Gastroesophageal sphincter (tissue), 4 donors: Measurements from ENCODE around the gene FAM222B. TPM values are rescaled to one million over a fixed set of nuclear protein-coding genes. Genes with fewer than 3 reads are reported as not detected.
"Not testable (repeated sequence)": the region's sequence is repeated elsewhere in the genome, so short reads cannot be mapped to it uniquely, and the experiment has no call there.

Source experiments
- ATAC-seq: fragments of 150-250 bp; one replicate; pipeline ENCODE4 v1.9.1; 2016; ENCODE audit warnings: mild to moderate bottlenecking, moderate library complexity
- H3K27ac ChIP-seq, 4 donors: fragments of 200-600 bp; sonication (generic) in 3 of 4; 1 replicate in 3 of 4; 2 replicates in 1 of 4; pipeline ENCODE4 v1.5.1; 2016 to 2019
- H3K27me3 ChIP-seq: fragments of 200-600 bp; sonication (generic); one replicate; pipeline ENCODE4 v1.5.1; 2019
- H3K36me3 ChIP-seq, 2 donors: fragments of 200-600 bp; sonication (generic); one replicate each; pipeline ENCODE4 v1.5.1; 2019; ENCODE audit warnings: control low read depth in 1 of 2
- H3K4me1 ChIP-seq, 3 donors: fragments of 200-600 bp; sonication (generic); 1 replicate in 2 of 3; 2 replicates in 1 of 3; pipeline ENCODE4 v1.5.1; 2016 to 2019; ENCODE audit warnings: control low read depth in 2 of 3
- H3K4me3 ChIP-seq, 2 donors: fragments of 200-600 bp; sonication (generic); one replicate each; pipeline ENCODE4 v1.5.1; 2019; ENCODE audit warnings: mild to moderate bottlenecking in 1 of 2, moderate library complexity in 1 of 2
- H3K9me3 ChIP-seq, 3 donors: fragments of 200-600 bp; sonication (generic); one replicate each; pipeline ENCODE4 v1.5.1; 2017 to 2019; ENCODE audit warnings: control low read depth in 2 of 3
- CTCF ChIP-seq, 4 experiments: fragments of 200-600 bp in 2 of 4; fragments of 450-650 bp in 2 of 4; sonication (generic) in 1 of 4; IDR thresholded peaks; one replicate each; pipeline ENCODE4 v1.5.1; 2017 to 2019; ENCODE audit warnings: antibody characterized with exemption in 4 of 4, mild to moderate bottlenecking in 2 of 4, moderate library complexity in 2 of 4
- EP300 ChIP-seq: sonication (generic); formaldehyde crosslinking; IDR thresholded peaks from one replicate; pipeline ENCODE4 v1.6.1; 2017; ENCODE audit warnings: antibody characterized with exemption, mild to moderate bottlenecking
- POLR2A ChIP-seq, 2 donors: fragments of 450-650 bp; IDR thresholded peaks; one replicate each; pipeline ENCODE4 v1.6.1; 2017; ENCODE audit warnings: antibody characterized with exemption in 2 of 2, mild to moderate bottlenecking in 2 of 2, moderate library complexity in 1 of 2
- POLR2AphosphoS5 ChIP-seq: sonication (generic); formaldehyde crosslinking; IDR thresholded peaks from one replicate; pipeline ENCODE4 v1.6.1; 2017; ENCODE audit warnings: antibody characterized with exemption
- WGBS, 2 donors: methylation state at CpG; one replicate each; pipeline ENCODE4 v1.1.5; 2018; ENCODE audit warnings: low coverage in 1 of 2; 5-methylcytosine and 5-hydroxymethylcytosine counted together
- total RNA-seq, 4 donors: library from RNA; depleted of rRNA; stranded (reverse); fragments of >200 nt; gene quantifications; one replicate each; pipeline ENCODE4 v1.1.0, GENCODE V29; 2016

Gene FAM222B
- total RNA-seq, 4 donors from 2014 or later, result 15.5 to 47.6 (median 21.6) TPM

- peak; percentile 99 for ATAC-seq
- 0% methylated on average over 14 of the region's 47 CpGs; no CpG with 5 or more reads in 1 of the 2 donors for WGBS, 2 donors
- Histone ChIP-seq H3K27me3 (no peaks in the 10 kb centered on the region), H3K4me1 (peaks cover 0 to 57% (median 23%) of the 10 kb centered on the region in 3 donors), H3K4me3 (peak overlapping the region; percentile 69 to 80), H3K36me3 (no peaks in the 10 kb centered on the region), H3K9me3 (no peaks in the 10 kb centered on the region), H3K27ac (peak overlapping the region; percentile 68 to 94 (median 89))
- TF ChIP-seq EP300 (no peak), POLR2AphosphoS5 (peak; percentile 32), POLR2A (IDR thresholded peaks at IDR 0.05) (peak; percentile 27 to 50), CTCF (IDR thresholded peaks at IDR 0.05) (peak in 1 of 4 experiments; percentile 11)
Measured at GRCh38 chr17:28812091-28812747, 30.4 kb downstream of the FAM222B start.

GRCh38 chr17:28811651-28812090, 30.9 kb downstream of the FAM222B start:
- WGBS, 2 donors, result 10% methylated on average over 2 to 6 of the region's 6 CpGs
- Histone ChIP-seq H3K27ac (peak overlapping the region; percentile 66 to 94 (median 89)), H3K4me3 (peak overlapping the region; percentile 69 to 80), H3K36me3 (no peaks in the 10 kb centered on the region), H3K4me1 (peaks cover 0 to 62% (median 27%) of the 10 kb centered on the region in 3 donors), H3K9me3 (no peaks in the 10 kb centered on the region), H3K27me3 (no peaks in the 10 kb centered on the region)
- no peak for TF ChIP-seq POLR2A (IDR thresholded peaks at IDR 0.05)
- no peak for TF ChIP-seq EP300
- TF ChIP-seq POLR2AphosphoS5, result no peak
- no peak for TF ChIP-seq CTCF (IDR thresholded peaks at IDR 0.05)
- ATAC-seq, result no peak

- TF ChIP-seq POLR2A (IDR thresholded peaks at IDR 0.05), result no peak
- TF ChIP-seq POLR2AphosphoS5, result no peak
- TF ChIP-seq CTCF (IDR thresholded peaks at IDR 0.05), result no peak
- TF ChIP-seq EP300, result no peak
- no peak for ATAC-seq
- Histone ChIP-seq H3K4me3 (no peak overlapping the region), H3K9me3 (no peaks in the 10 kb centered on the region), H3K4me1 (peaks cover 0 to 67% (median 27%) of the 10 kb centered on the region in 3 donors), H3K27ac (peak overlapping the region in 3 of 4 donors; percentile 89 to 94 (median 89)), H3K36me3 (peaks cover 0 to 5% of the 10 kb centered on the region in 2 donors), H3K27me3 (no peaks in the 10 kb centered on the region)
- WGBS, 2 donors, result 85 to 91% methylated on average over 1 of the region's 1 CpG
Measured at GRCh38 chr17:28810437-28810836, 32.2 kb downstream of the FAM222B start.

- Histone ChIP-seq H3K36me3 (peaks cover 0 to 23% of the 10 kb centered on the region in 2 donors), H3K27ac (peak overlapping the region; percentile 84 to 94 (median 89)), H3K27me3 (no peaks in the 10 kb centered on the region), H3K4me3 (peak overlapping the region in 1 of 2 donors; percentile 10), H3K9me3 (no peaks in the 10 kb centered on the region), H3K4me1 (peaks cover 0 to 70% (median 27%) of the 10 kb centered on the region in 3 donors)
- TF ChIP-seq EP300 (no peak), POLR2AphosphoS5 (peak; percentile 71)
- peak; percentile 19 for ATAC-seq
- 0% methylated on average over 1 to 2 of the region's 2 CpGs for WGBS, 2 donors
Measured at GRCh38 chr17:28807925-28808634, 34.5 kb downstream of the FAM222B start.

GRCh38 chr17:28796062-28796461, 46.5 kb downstream of the FAM222B start:
- Histone ChIP-seq H3K27ac (no peak overlapping the region), H3K36me3 (no peaks in the 10 kb centered on the region), H3K27me3 (no peaks in the 10 kb centered on the region), H3K4me1 (peaks cover 0 to 17% (median 0%) of the 10 kb centered on the region in 3 donors), H3K9me3 (no peaks in the 10 kb centered on the region), H3K4me3 (no peak overlapping the region)
- WGBS, 2 donors, result 58 to 75% methylated on average over 2 of the region's 2 CpGs
- ATAC-seq, result no peak
- TF ChIP-seq POLR2AphosphoS5, result no peak
- no peak for TF ChIP-seq EP300
- no peak for TF ChIP-seq CTCF (IDR thresholded peaks at IDR 0.05)
- TF ChIP-seq POLR2A (IDR thresholded peaks at IDR 0.05), result no peak

- H3K4me3 ChIP-seq, H3K9me3 ChIP-seq, H3K27ac ChIP-seq, H3K36me3 ChIP-seq, ATAC-seq, H3K27me3 ChIP-seq: not testable (repeated sequence)
- H3K4me1 ChIP-seq, result peaks cover 0 to 22% (median 0%) of the 10 kb centered on the region in 3 donors
- 92 to 97% methylated on average over 9 to 14 of the region's 14 CpGs for WGBS, 2 donors
Measured at GRCh38 chr17:28794846-28795441, 47.6 kb downstream of the FAM222B start.
